Esophagus muscularis mucosa (tissue), 4 donors: Measurements from ENCODE around the gene TPPP.
"Not testable (repeated sequence)": the region's sequence is repeated elsewhere in the genome, so short reads cannot be mapped to it uniquely, and the experiment has no call there.

Experiments
- EP300 ChIP-seq: sonication (generic); formaldehyde crosslinking; IDR thresholded peaks from one replicate; pipeline ENCODE4 v1.6.1; 2017; ENCODE audit warnings: antibody characterized with exemption
- POLR2A ChIP-seq: fragments of 450-650 bp; IDR thresholded peaks from one replicate; pipeline ENCODE4 v1.6.1; 2017; ENCODE audit warnings: antibody characterized with exemption, moderate library complexity, mild to moderate bottlenecking, low read depth
- POLR2AphosphoS5 ChIP-seq, 2 donors: sonication (generic); formaldehyde crosslinking; IDR thresholded peaks; one replicate each; pipeline ENCODE4 v1.6.1; 2017; ENCODE audit warnings: antibody characterized with exemption in 2 of 2
- TF ChIP-seq, protein P1 (sequence below), 3 experiments: fragments of 200-600 bp in 2 of 3; fragments of 450-650 bp in 1 of 3; sonication (generic) in 2 of 3; IDR thresholded peaks; one replicate each; pipeline ENCODE4 v1.5.1; 2017 to 2019; ENCODE audit warnings: antibody characterized with exemption in 3 of 3, mild to moderate bottlenecking in 2 of 3, moderate library complexity in 1 of 3

DNA sequence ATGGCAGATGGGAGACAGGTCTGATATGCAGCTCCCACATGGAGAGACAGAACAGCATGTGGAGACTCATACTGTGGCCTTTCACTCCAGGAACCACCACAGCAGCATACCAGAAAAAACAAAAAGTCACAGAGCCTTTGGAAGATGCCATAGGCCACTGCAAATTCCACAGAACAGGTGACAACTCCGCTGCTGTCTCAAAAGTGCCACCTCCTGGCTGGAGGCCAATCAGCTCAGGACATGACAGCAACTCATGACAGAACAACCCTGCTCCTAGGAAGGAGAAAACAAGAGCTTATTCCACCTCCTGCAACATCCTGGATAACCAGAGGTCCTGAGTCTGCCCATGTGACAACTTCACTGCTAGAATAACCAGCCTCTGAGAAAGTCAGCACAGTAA, 41.0 kb upstream of the TPPP start:
- TF ChIP-seq, protein P1, sequence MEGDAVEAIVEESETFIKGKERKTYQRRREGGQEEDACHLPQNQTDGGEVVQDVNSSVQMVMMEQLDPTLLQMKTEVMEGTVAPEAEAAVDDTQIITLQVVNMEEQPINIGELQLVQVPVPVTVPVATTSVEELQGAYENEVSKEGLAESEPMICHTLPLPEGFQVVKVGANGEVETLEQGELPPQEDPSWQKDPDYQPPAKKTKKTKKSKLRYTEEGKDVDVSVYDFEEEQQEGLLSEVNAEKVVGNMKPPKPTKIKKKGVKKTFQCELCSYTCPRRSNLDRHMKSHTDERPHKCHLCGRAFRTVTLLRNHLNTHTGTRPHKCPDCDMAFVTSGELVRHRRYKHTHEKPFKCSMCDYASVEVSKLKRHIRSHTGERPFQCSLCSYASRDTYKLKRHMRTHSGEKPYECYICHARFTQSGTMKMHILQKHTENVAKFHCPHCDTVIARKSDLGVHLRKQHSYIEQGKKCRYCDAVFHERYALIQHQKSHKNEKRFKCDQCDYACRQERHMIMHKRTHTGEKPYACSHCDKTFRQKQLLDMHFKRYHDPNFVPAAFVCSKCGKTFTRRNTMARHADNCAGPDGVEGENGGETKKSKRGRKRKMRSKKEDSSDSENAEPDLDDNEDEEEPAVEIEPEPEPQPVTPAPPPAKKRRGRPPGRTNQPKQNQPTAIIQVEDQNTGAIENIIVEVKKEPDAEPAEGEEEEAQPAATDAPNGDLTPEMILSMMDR (IDR thresholded peaks at IDR 0.05): not testable (repeated sequence)
- not testable (repeated sequence) for TF ChIP-seq POLR2A; EP300; POLR2AphosphoS5 (IDR thresholded peaks at IDR 0.05)
